Measurements from ENCODE around the gene AGER.

- TF ChIP-seq EZH2phosphoT487 (IDR thresholded peaks at IDR 0.05; ENCODE audit: borderline replicate concordance) (no peak), CTCF (conservative IDR thresholded peaks at IDR 0.05; ENCODE audit: low read length) (peak; percentile 82)
Measured at GRCh38 chr6:32194825-32195651, 11.0 kb upstream of the AGER start.

All from Loucy (cell line).